ENCODE measurements around the gene ITGB5.

GRCh38 chr3:124774841-124775402, 112.2 kb downstream of the ITGB5 start:
- TF ChIP-seq CTCF (IDR thresholded peaks at IDR 0.05) (no peak), POLR2A (IDR thresholded peaks at IDR 0.05) (no peak), POLR2AphosphoS5 (IDR thresholded peaks at IDR 0.05; ENCODE audit: insufficient read depth in 1 of 2, low read depth in 1 of 2) (no peak)
